NCI-H2081 (cell line): ENCODE measurements around the gene SENP1.

Experiments
- DNase-seq, 2 experiments: peaks; one replicate each; lab custom pipeline; 2025; lab: John Stamatoyannopoulos, UW

The SENP1 gene

GRCh38 chr12:48017921-48018617 is 87.8 kb downstream of the SENP1 start:
- DNase-seq = no peak

GRCh38 chr12:48017496-48017895 is 88.4 kb downstream of the SENP1 start:
- no peak for DNase-seq

GRCh38 chr12:48016373-48017020 is 89.4 kb downstream of the SENP1 start:
- no peak for DNase-seq

GRCh38 chr12:48015954-48016353 is 89.9 kb downstream of the SENP1 start:
- no peak for DNase-seq

- DNase-seq = no peak
Measured at GRCh38 chr12:48015129-48015528, 90.8 kb downstream of the SENP1 start.

- no peak for DNase-seq
Measured at GRCh38 chr12:48013287-48013686, 92.6 kb downstream of the SENP1 start.

- DNase-seq = no peak
Measured at GRCh38 chr12:48012070-48012469, 93.8 kb downstream of the SENP1 start.

GRCh38 chr12:48010366-48010970 is 95.4 kb downstream of the SENP1 start:
- DNase-seq = no peak

- DNase-seq = no peak
Measured at GRCh38 chr12:48009471-48009870, 96.4 kb downstream of the SENP1 start.

GRCh38 chr12:48008950-48009349 is 96.9 kb downstream of the SENP1 start:
- no peak for DNase-seq

- no peak for DNase-seq
Measured at GRCh38 chr12:48008349-48008748, 97.5 kb downstream of the SENP1 start.

GRCh38 chr12:48007206-48007605 is 98.7 kb downstream of the SENP1 start:
- DNase-seq = no peak

GRCh38 chr12:48005750-48006021 is 100.2 kb downstream of the SENP1 start:
- DNase-seq = no peak

GRCh38 chr12:48005001-48005749 is 100.7 kb downstream of the SENP1 start:
- no peak for DNase-seq

- DNase-seq = peak in 1 of 2 experiments; percentile 26
Measured at GRCh38 chr12:48004053-48004941, 101.6 kb downstream of the SENP1 start, which contains the start of gene COL2A1. COL2A1 (minus strand) TSS chr12:48004476; CDS start chr12:48004321, 155 bp downstream.

GRCh38 chr12:48003226-48004052 is 102.4 kb downstream of the SENP1 start:
- DNase-seq = no peak

GRCh38 chr12:48002773-48003218 is 103.1 kb downstream of the SENP1 start:
- DNase-seq = peak in 1 of 2 experiments; percentile 10

- no peak for DNase-seq
Measured at GRCh38 chr12:48002414-48002730, 103.5 kb downstream of the SENP1 start.

- DNase-seq = peak; percentile 25 to 28
Measured at GRCh38 chr12:48001505-48002413, 104.1 kb downstream of the SENP1 start.
